ENCODE results near the gene DNM3.

DNA sequence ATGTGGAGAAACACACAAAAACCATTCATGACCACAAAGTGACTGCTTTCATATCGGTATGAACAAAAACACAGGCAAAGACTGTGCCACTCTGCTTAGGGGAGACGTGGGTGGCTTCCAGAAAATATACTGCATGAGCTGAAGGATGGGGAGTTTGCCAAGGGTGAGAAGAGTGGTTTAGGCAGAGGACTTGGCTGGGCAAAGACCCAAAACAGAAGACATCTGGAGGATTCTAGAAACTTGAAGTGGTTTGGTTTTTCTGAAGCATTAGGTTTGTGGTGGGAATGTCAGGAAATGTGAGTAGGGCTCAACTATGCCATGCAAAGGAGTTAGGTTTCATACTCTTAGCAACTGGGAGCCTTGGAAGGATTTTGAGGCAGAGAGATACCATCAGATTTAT is 26.6 kb upstream of the DNM3 start:
- TF ChIP-seq, protein P1, sequence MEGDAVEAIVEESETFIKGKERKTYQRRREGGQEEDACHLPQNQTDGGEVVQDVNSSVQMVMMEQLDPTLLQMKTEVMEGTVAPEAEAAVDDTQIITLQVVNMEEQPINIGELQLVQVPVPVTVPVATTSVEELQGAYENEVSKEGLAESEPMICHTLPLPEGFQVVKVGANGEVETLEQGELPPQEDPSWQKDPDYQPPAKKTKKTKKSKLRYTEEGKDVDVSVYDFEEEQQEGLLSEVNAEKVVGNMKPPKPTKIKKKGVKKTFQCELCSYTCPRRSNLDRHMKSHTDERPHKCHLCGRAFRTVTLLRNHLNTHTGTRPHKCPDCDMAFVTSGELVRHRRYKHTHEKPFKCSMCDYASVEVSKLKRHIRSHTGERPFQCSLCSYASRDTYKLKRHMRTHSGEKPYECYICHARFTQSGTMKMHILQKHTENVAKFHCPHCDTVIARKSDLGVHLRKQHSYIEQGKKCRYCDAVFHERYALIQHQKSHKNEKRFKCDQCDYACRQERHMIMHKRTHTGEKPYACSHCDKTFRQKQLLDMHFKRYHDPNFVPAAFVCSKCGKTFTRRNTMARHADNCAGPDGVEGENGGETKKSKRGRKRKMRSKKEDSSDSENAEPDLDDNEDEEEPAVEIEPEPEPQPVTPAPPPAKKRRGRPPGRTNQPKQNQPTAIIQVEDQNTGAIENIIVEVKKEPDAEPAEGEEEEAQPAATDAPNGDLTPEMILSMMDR (IDR thresholded peaks at IDR 0.05), result no peak
- no peak for TF ChIP-seq POLR2AphosphoS5 (IDR thresholded peaks at IDR 0.05)
